ENCODE results near the gene XRRA1. TPM values are rescaled to one million over a fixed set of nuclear protein-coding genes. Genes with fewer than 3 reads are reported as not detected.

XRRA1 gene
- total and polyA plus RNA-seq, 3 donors from 2014 or later: 58.4 to 137 (median 74.0) TPM

- H3K9me3 ChIP-seq: no peaks in the 10 kb centered on the region
- no peak for DNase-seq
- WGBS, 2 donors: 100% methylated on average over 1 of the region's 1 CpG
- no peak overlapping the region for H3K4me3 ChIP-seq
- intact Hi-C loops (cut with DNase I; ENCODE audit: low total_unique reads): no loop called here
- no peaks in the 10 kb centered on the region for H3K27me3 ChIP-seq
- H3K27ac ChIP-seq: no peak overlapping the region
- TF ChIP-seq CTCF (IDR thresholded peaks at IDR 0.05) (no peak), POLR2A (IDR thresholded peaks at IDR 0.05) (no peak)
- H3K4me1 ChIP-seq: no peaks in the 10 kb centered on the region
- H3K36me3 ChIP-seq (ENCODE audit: low read depth, missing control alignments): no peaks in the 10 kb centered on the region
Measured at GRCh38 chr11:74870485-74870884, 78.4 kb downstream of the XRRA1 start.

- H3K9me3 ChIP-seq: no peaks in the 10 kb centered on the region
- intact Hi-C loops (cut with DNase I; ENCODE audit: low total_unique reads): no loop called here
- H3K27ac ChIP-seq: no peak overlapping the region
Measured at GRCh38 chr11:74866557-74866956, 82.3 kb downstream of the XRRA1 start.

DNA sequence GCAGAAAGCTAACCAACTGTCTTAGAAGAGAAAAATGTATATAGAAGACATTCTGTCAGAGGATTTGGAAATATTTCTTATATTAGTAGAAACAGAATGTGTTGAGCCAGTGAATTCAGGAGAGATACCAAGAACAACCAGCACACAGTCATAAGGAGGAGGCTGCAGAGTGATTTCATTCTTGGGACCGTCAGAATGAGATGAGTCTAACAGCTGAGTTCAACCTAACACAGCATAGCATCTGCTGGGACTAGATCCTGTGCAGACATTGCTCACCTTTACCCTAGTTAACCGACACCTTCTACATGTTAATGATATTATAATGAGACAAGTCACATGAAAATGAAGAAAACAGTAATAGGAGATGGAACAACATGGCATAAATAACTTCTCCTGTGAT is 85.5 kb downstream of the XRRA1 start:
- H3K4me1 ChIP-seq: no peaks in the 10 kb centered on the region
- no peaks in the 10 kb centered on the region for H3K36me3 ChIP-seq (ENCODE audit: low read depth, missing control alignments)
- no peak overlapping the region for H3K27ac ChIP-seq
- no peak for DNase-seq
- no peaks in the 10 kb centered on the region for H3K27me3 ChIP-seq
- 82 to 87% methylated on average over 2 of the region's 2 CpGs for WGBS, 2 donors
- no peak overlapping the region for H3K4me3 ChIP-seq
- no peaks in the 10 kb centered on the region for H3K9me3 ChIP-seq
- no peak for TF ChIP-seq CTCF (IDR thresholded peaks at IDR 0.05)
- TF ChIP-seq POLR2A (IDR thresholded peaks at IDR 0.05): no peak
- intact Hi-C loops (cut with DNase I; ENCODE audit: low total_unique reads): no loop called here

More at GRCh38 chr11:74866557-74866956, 82.3 kb downstream of the XRRA1 start:
- Histone ChIP-seq H3K36me3 (ENCODE audit: low read depth, missing control alignments) (no peaks in the 10 kb centered on the region), H3K27me3 (no peaks in the 10 kb centered on the region), H3K4me1 (no peaks in the 10 kb centered on the region), H3K4me3 (no peak overlapping the region)
- TF ChIP-seq CTCF (IDR thresholded peaks at IDR 0.05) (no peak), POLR2A (IDR thresholded peaks at IDR 0.05) (no peak)
- no peak for DNase-seq

DNA sequence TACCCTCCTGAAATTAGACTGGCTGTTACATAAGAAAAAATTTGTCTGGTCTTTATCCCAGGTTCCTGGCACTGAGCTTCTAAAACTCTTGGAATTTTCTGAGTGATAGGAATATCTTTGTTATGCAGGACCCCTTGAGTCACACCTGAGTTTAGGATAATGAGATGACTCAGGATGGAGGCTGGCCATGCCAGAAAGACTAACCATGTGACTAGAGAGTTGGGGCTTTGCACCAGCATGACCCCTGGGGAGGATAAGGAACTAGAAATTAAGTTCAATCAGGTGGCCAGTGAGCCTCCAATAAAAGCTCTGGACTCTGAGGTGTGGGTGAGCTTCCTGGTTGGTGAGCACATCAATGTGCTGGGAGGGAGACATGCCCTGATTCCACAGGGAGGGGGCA is 88.1 kb downstream of the XRRA1 start:
- H3K4me1 ChIP-seq: no peaks in the 10 kb centered on the region
- no peak for DNase-seq
- H3K4me3 ChIP-seq: no peak overlapping the region
- intact Hi-C loops (cut with DNase I; ENCODE audit: low total_unique reads): no loop called here
- no peaks in the 10 kb centered on the region for H3K27me3 ChIP-seq
- H3K9me3 ChIP-seq: no peaks in the 10 kb centered on the region
- H3K36me3 ChIP-seq (ENCODE audit: low read depth, missing control alignments): no peaks in the 10 kb centered on the region
- TF ChIP-seq CTCF (IDR thresholded peaks at IDR 0.05) (no peak), POLR2A (IDR thresholded peaks at IDR 0.05) (no peak)
- H3K27ac ChIP-seq: no peak overlapping the region

GRCh38 chr11:74853223-74853622 is 95.7 kb downstream of the XRRA1 start:
- Histone ChIP-seq H3K4me1 (no peaks in the 10 kb centered on the region), H3K9me3 (no peaks in the 10 kb centered on the region), H3K36me3 (ENCODE audit: low read depth, missing control alignments) (no peaks in the 10 kb centered on the region), H3K27me3 (no peaks in the 10 kb centered on the region), H3K27ac (no peak overlapping the region), H3K4me3 (no peak overlapping the region)
- no peak for DNase-seq
- WGBS, 2 donors: 87 to 94% methylated on average over 4 of the region's 4 CpGs
- intact Hi-C loops (cut with DNase I; ENCODE audit: low total_unique reads): no loop called here
- no peak for TF ChIP-seq POLR2A (IDR thresholded peaks at IDR 0.05)
- no peak for TF ChIP-seq CTCF (IDR thresholded peaks at IDR 0.05)
